Endometrium (tissue), 2 donors: ENCODE results near the gene IL10.

Experiments
- FAIRE-seq: peaks from 2 replicates; lab custom pipeline; 2012; peaks lifted over from hg19 to GRCh38; lab: Jason Lieb, UNC
- donor health status: control.
- donor health status: control.

Gene IL10

DNA sequence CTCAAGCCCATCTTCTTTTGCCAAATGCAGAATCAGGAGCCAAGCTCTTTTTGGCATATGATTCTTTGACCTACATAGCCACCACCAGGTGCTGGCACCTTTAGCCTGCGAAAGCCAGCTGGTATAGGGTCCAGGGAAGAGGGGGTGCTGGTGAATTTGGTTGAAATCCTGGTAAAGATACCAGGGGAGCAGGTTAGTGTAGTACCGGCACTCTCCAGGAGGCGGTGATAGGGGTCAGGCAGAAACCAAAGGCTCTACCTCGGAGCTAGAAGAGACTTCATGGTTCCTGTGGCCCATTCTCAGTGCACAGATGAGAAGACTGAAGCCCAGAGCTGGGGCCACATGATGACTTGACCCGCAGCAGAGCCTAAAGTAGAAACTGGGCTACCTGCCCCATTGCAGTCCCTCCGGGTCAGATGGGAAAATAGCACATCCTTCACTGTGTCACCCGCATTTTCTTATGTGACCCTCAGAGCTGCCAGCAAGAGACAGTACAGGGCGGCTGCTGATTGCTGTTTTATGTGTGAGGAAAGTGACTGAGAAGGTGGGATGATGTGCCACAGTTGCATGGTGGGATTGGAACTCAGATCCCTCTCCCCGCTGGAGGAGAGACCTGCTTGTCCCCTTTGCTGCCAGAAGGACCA is 37.7 kb downstream of the IL10 start:
- no peak for FAIRE-seq

DNA sequence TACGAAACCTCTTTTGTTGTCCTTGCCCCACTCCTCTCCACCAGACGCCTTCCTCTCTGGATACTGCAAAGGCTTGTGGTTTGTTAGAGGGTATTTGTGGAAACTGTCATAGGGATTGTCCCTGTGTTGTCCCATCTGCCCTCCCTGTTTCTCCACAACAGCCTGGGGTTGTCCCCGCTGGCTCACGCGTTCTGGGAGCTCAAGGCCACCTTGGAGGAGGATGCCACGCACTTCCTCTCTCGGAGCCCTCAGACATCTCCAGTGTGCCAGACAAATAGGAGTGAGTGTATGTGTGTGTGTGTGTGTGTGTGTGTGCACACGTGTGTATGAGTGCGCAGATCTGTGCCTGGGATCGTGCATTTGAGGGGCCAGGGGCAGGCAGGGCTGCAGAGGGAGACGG is 39.3 kb downstream of the IL10 start:
- FAIRE-seq: no peak

DNA sequence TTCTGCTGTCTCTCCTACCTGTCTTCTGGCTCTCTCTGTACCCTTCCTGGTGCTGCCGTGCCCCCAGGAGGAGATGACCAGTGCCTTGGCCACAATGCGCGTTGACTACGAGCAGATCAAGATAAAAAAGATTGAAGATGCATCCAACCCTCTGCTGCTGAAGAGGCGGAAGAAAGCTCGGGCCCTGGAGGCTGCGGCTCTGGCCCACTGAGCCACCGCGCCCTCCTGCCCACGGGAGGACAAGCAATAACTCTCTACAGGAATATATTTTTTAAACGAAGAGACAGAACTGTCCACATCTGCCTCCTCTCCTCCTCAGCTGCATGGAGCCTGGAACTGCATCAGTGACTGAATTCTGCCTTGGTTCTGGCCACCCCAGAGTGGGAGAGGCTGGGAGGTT is 39.8 kb downstream of the IL10 start:
- no peak for FAIRE-seq

DNA sequence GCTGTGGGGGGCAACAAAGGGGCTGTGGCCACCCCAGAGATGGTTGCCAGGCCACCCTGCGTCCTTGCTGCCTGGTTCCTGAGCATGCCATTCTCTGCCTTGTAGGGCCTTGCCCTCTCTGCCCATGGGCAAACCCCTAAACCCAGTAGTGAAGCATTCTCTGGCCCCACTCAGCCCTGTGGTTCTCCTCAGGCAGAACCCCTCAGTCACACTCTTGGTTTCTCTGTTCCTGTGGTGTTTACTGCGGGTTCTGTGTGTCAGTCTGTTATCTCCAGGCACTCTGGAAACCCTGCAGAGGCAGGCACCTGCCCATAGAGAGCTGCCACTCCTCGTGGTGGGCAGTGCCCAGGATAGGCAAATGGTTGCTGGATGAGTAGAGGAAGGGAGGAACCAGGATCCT is 42.8 kb downstream of the IL10 start:
- no peak for FAIRE-seq

DNA sequence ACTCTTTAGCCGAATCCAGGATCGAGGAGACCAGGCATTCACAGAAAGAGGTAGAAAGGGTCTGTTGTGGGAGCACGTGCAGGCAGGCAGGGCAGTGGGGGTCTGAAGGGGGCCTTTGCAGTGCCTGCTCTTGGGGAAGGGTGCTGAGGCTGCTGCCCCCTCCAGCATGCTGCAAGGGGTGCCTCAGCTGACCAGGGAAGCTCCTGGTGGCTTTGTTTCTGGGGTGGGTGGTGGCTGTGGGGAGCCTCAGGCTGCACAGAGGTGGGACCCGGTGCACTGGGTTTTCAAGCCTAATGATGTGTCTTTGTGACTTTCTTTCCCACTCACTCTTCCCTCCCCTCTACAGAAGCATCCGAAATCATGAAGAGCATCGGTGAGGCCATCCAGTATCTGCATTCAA is 43.2 kb downstream of the IL10 start:
- FAIRE-seq: no peak

DNA sequence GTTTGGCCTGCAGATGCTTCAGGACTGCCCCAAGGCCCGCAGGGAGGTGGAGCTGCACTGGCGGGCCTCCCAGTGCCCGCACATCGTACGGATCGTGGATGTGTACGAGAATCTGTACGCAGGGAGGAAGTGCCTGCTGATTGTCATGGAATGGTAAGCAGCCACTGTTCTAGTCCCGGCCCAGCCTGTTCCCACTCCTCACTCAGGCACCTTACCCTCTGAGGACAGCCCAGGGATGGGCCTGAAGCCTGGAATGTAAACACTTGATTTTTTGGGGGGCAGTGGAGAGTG is 43.7 kb downstream of the IL10 start:
- no peak for FAIRE-seq

DNA sequence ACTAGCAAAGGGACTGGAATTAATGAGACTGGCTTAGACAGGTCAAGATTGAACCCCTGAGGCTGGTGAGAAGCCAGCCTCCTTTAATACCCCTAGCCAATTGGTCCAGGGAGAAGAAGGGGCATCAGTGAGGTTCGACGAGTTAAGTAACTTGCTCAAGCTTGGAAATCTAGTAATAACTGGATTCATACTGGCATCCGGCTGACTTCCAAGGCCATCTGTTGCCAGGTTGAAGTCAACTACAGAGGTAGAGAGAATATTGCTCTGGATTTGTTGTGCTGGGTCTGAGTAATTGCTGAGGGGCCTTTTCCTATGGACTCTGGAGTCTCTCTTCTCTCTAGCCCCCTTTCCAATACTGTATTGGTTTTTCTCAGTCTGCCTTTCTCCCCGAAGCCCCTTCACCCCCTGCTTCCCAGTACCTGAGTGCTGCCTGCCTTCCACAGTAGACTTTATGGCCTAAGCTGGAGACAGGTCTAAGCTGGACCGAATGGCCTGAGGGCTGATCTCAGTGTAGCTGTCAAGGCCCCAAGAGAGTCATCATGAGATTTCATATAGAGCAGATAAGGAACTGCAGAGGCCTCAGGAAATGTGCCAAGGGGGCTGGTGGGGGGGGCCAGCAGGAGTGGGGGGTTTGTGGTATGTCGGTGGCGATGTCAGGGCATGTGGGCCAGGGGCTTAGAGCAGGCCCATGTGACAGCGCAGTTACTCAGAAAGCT is 44.2 kb downstream of the IL10 start:
- no peak for FAIRE-seq

DNA sequence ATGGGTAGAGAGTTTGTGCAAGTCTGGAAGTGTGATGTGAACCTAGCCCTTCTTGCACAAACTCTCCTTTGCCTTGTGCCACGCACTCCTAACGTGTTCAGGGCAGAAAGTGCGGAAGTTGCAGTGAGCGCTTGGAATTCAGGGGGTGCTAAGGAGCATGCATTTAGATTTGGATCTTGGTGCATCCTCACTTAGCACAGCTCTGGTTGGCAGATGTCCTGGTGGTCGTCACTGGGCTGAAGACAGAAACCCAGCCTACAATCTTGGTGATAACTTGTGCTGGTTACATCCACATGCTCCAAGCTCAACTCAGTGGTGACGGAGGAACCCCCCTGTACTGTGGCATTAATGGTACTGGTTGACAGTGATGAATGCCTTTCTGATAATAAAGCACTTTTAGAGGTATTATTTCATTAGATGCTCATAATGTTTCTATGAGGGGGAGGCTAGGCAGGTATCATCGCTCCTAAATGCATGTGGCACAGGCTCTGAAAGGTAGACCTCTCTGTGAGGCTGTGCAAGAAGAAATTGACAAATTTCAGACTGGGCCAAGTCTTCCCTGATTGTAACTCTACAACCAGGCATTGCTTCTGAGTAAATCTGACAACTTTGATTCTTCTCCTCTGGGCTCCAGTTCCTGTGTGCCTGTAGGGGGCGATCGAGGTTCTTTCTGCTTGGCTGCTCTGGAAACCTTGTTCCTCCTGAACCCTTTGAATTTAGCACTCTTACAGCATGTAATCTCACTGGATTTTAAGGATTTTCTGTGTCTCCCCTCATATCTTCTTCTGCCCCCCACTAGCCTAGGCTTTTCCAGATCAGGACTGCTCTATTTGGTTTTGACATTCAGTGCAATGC is 47.0 kb downstream of the IL10 start:
- FAIRE-seq: no peak

DNA sequence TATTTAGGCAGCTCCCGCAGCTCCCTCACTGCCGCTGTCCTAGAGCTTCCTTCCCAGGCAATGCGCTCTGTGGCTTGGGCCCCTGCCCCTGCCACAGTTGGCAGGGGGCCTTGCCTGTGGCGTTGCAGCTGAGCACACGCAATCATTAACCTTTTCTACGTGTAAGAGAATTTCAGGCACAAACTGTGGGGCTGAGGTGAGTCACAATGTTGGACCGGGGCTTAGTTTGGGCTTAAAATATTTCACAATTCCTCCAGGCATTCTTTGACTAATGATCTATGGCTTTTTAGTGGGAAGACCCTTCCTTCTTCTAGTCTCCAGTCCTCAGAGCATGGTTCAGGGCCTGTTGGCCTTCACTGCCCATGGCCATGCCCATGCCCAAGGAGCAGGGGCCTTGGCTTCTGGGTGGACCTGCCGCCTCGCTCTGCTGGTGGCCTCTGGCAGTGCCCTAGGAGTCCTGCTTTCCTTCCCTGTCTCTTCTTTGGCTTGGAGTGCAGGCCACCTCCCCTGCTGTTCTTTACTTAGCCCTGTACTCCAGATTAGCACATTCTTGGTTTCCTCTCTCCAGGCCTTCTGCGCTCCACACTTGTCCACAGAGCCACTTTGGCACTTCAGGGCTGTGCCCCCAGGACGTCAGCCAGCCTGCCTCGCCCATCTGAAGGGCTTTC is 48.4 kb downstream of the IL10 start:
- no peak for FAIRE-seq

DNA sequence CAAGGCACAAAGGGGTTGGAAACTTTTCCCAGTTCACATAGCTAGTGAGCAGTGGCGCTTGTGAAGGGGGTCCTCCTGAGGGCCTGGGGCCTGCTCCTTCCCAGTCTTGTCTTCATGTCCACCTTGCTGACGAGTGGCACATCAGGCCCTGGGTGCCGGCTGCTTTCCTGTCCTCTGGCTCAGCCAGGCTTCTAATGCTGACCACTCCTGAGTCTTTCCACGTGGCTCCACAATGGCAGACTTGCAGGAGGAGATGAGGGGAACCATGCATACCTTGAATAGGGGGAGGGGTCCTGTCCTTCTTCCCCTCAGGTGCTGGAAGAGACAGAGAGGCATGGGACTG is 48.9 kb downstream of the IL10 start:
- FAIRE-seq: no peak

DNA sequence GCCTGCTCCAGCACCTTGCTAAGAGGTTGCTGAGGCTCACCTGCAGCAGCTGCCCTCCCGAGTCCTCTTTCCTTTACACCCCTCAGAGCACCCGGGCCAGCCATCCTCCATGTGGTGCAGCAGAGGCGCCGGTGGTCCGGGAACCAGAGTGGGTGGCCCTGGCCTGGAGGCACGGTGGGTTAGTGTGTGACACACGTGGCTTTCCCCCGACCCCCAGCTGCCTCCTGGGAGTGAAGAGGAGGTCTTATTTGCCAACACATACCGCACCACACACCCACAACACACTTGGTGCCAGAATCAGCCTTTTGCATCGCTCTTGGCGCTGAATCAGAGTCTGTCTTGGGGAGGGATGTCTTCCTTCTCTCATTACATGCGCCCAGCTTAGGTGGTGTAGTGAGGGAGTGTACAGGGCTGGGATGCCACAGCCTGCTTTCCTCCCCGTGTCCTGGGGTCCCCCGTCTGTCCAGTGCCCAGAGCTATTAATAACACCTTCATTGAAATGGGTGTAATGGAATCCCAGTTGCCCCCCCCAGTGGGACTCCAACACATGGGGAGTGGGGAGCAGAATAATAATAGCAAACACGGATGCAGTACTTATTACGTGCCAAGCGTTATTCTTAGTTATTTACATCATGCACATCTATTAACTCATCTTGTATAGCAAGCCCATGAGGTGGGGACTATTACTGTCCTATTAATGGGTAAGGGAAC is 49.4 kb downstream of the IL10 start:
- FAIRE-seq: no peak

DNA sequence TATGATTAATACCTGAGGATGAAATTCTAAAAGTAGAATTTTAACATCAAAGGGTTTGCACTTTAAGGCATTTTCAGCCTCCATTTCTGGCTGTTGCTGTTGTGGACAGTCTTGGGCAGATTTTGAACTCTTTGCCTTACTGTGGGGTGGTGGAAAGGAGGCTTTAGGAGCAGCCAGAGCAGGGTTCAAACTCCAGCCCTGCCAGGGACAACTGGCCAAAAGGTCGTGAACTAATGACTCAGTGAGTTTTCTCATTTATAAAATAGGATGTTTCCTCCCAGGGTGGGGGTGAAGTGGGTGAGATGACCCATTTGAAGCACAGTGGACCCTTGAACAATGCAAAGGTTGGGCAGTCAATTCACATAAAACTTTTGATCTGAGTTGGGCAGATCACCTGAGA is 50.8 kb downstream of the IL10 start:
- FAIRE-seq: no peak

DNA sequence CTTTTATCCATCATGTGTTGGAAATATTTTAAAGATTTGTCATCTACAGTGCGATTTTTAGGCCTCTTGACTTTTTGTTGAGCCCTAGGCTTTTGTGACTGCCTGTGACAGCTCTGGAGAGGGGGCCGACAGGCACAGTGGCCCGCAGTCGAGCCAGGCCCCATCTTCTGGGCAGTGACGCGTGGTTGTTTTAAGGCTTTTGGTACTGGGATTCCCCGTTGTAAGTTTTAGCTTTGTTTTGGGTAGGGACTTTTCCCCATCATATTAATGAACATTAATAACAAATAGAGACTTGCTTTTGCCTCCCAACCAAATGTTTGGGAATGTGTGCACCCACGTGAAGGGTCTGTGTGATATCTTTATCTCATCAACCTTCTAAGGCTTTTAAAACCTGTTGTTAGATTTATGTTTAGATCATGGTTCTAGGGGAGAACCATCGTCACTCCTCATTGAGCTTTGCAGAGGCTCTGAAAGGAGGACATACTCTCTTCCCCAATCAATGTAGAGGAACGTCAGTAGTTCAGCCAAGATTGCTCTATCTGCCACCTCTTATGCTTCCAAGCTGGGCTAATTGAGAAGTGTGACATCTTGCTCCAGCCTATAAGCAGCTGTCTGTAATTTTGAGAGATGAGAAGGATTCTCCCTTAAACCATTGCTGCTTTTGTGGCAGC is 53.0 kb downstream of the IL10 start:
- no peak for FAIRE-seq

DNA sequence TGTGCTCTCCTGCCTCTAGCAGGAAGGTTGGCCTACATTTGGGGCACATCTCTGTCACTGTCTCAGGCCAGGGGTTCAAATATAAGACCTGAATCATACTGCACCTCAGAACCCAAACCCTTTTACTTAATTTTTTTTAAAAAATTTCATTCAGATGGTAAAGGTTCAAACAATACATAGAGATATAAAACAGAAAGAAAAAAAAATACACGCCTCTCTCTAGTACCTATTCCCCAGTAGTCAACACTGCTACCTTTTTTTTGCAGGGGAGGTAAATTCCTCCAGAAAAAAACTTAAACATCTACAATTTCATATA is 54.7 kb downstream of the IL10 start:
- FAIRE-seq: no peak
